GM11168 (cell line): ENCODE results near the gene RANGAP1.

Experiments
- in situ Hi-C: fragments of 300-500 bp; cut with MboI; formaldehyde crosslinking; loops from one replicate; pipeline ENCODE4 v1.12.0; 2022; ENCODE audit warnings: low sequenced_read_pairs; ENCODE audit not compliant: unreplicated experiment

The RANGAP1 gene, protein sequence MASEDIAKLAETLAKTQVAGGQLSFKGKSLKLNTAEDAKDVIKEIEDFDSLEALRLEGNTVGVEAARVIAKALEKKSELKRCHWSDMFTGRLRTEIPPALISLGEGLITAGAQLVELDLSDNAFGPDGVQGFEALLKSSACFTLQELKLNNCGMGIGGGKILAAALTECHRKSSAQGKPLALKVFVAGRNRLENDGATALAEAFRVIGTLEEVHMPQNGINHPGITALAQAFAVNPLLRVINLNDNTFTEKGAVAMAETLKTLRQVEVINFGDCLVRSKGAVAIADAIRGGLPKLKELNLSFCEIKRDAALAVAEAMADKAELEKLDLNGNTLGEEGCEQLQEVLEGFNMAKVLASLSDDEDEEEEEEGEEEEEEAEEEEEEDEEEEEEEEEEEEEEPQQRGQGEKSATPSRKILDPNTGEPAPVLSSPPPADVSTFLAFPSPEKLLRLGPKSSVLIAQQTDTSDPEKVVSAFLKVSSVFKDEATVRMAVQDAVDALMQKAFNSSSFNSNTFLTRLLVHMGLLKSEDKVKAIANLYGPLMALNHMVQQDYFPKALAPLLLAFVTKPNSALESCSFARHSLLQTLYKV

DNA sequence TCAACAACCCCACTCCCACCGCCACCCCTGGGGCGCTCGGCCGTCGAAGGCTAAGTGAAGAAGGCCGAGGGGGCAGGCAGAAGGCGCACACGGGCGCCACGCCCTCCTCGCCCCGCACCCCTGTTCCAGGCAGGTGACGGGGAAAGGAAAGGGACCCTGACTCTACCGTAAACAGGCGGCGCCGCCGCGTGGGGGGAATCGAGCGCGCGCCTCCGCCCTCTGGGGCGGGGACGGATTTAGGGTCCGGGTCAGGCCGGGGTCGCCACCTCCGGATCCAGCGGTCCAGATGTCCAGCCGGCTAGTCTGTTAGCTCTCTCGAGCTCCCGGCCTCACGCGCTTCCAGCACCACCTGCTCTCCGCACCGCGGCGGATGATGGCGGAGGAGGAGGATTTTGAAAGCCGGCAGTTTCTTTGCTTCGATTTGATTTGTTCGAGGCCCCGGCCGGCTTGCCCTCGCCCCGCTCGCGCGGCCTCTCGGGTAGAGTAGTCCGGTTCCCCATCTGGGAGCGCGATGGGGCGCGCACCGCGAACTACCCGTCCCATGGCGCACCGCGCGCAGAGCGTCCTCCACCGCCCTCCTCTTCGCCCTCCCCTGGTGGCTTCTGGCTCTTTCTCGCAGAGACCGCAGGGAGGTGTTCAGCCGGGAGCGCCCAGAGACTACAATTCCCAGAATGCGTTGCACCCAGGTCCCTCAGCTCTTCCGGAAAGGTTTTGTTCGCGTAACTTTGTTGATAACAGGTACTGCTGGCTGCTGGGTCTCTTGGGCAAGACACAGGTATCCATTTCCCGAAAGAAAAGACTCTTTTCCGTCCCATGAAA, at the start of gene RANGAP1:
Gene RANGAP1 (minus strand): TSS at position 368 of the 819 bp plus-strand sequence. CDS start 5,143 bp downstream, outside the sequence.
- in situ Hi-C loops, result no loop called here

DNA sequence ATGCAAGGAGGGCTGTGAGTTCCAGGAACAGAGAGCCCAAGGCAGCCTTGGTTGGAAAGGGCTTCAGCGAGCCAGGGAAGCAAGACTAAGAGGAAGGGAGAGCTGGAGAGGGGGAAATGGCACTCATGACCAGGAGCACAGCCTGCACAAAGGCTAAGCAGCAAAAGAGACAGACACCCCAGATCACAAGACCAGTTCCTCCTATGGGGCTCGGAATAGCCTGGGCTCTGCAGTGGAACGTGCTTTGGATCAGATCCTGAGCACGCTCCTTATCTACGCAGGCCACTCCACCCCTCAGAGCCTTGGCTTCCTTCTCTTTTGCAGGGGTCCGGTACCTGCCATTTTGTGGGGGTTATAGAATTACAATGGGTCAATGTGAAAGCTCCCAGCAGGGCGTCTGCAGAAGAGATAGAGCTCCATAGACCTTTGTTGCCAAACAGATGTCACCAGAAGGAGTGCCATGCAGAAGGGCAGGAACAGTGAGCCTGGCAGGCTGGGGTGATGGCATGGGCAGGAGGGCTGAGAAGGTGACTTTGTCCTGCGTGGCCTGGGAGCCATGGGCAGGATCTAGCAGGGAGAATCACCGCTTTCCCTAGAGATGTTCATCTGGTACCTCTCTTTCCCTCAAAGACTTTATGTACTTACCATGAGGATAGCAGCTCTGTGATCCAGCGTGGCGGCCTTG, 49.1 kb upstream of the RANGAP1 start:
- in situ Hi-C loops, result no loop called here

DNA sequence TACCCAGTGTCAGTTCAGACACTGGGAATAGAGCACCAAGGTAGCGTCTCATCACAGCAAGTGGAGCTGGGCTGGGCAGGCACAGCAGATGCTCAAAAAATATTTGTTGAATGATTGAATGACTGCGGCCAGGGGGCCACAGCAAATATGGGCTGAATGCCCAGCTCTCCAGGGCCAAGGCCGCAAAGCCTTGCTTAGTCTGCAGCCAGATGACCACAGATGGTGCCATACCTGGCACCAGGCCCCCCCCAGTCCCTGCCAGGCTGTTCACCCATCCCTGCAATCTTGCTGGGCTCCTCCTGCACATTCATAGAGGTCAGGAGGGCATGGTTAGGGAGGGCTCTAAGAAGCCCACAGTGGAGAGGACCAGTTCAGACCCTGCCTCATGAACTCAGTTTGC, 48.2 kb upstream of the RANGAP1 start:
- in situ Hi-C loops, result no loop called here

DNA sequence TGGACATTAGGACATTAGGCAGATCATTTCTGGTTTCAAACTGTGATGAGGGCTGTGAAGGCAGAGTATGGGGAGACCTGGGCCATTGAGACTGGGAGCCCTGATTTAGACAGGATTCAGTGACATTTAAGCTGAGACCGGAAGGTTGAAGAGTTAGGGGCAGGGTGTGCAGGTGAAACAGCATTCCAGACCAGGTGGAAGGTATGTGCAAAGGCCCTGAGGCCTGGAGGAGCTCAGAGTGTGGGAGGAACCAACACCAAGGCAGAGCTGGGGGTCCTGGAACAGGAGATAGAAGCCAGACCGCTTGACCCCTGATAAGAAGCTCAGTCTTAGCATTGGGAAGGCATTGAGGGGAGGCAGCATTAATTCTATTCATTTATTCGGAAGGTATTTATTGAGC, 47.8 kb upstream of the RANGAP1 start:
- in situ Hi-C loops, result no loop called here

DNA sequence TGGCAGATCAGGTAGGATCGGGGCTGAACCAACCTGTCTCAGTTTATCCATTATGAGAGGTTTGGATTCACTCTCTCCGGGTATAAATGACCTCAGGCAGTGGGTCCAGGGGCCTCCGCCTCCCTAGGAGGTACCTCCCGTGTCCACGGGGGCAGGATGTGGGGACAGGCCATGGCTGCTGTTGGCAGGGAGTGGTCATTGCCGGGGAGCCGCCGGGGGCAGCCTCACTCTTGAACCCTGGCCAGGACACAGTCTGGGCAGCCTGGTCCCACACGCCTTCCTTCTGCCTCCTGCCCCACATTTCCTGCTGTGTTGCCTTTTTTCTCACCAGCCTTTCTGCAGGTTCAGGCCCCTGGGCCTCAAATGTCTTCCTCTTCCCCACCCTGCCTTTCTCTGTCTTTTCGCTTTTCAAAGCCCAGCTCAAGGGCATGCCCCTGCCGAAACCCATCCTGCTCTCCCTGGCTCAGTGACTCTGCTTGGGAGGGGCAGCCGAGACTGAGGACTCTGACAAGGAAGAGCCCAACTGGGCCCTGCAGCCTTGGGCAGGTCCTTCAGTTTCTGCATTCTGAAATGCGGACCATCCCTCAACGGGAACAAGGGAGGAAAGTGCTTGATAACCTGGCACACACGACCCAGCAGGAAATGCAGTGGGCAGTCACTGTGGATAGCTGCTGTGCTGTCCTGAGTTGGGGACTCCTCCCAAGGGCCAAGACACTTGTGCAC, 46.4 kb upstream of the RANGAP1 start:
- in situ Hi-C loops, result no loop called here

DNA sequence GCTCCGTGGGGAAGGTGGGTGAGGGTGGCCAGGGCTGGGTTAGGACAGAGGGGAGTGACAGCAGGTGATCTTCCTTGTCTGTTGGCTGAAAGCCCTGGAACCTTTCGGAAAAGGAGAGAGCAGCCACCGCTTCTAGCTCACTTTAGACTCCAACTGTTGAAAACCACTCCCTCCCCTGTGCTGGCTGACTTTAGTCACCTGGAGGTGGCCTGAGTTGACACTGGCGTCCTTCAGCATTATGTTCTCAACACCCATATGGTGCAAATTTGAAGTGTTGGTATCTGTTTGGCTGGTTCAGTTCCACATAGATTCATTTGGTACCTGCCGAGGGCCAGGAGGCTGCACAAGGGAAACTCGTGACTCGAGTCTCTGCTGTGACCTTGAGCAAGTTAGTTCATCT, 44.2 kb upstream of the RANGAP1 start:
- in situ Hi-C loops, result no loop called here

DNA sequence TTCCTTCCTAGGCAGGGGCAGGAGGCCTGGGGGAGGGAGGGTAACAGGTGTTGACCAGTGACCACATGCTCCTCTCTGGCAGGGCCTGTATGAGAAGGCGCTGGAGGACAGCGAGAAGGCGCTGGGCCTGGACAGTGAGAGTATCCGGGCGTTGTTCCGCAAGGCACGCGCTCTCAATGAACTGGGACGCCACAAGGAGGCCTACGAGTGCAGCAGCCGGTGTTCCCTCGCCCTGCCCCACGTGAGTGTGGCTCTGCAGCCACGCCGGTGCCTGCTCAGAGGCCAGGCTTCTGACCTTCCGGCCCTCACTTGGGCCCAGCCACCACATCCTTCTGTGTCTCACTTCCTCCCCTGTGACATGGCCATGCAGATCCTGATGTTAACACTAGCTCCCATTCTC, 41.1 kb upstream of the RANGAP1 start:
- in situ Hi-C loops, result no loop called here

DNA sequence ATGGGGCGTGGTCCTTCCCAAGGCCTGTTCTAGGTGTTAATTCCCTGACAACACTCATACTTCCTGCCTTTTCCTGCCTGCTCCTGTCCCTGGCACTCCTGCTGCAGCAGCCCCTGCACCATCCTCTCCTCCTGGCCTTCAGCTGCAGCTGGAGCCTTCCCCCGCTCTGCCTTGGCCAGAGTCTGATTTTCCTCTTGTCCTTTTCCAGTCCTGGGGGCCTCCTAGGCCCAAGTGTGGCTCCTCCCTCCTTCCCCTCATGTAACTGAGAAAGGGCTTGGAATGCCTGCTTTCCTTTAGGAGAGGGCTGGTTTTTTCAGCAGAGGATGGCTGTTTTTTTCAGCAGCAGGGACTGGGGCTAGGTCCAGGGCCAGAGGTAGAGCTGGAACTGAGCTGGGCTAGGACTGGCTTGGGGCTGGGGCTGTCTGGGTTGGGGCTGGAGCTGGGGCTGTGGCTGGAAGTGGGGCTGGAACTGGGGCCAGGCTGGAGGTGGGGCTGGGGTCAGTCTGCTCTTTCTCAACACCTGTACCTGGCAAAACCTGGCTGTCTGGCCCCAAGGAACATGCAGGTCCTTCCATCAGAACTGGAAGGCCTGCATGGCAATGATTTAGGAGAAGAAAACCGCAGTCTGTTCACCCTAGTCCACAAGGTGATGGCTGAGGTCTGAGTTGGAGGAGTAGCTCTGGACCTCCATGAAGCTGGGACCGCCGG, 39.0 kb upstream of the RANGAP1 start:
- in situ Hi-C loops, result no loop called here

DNA sequence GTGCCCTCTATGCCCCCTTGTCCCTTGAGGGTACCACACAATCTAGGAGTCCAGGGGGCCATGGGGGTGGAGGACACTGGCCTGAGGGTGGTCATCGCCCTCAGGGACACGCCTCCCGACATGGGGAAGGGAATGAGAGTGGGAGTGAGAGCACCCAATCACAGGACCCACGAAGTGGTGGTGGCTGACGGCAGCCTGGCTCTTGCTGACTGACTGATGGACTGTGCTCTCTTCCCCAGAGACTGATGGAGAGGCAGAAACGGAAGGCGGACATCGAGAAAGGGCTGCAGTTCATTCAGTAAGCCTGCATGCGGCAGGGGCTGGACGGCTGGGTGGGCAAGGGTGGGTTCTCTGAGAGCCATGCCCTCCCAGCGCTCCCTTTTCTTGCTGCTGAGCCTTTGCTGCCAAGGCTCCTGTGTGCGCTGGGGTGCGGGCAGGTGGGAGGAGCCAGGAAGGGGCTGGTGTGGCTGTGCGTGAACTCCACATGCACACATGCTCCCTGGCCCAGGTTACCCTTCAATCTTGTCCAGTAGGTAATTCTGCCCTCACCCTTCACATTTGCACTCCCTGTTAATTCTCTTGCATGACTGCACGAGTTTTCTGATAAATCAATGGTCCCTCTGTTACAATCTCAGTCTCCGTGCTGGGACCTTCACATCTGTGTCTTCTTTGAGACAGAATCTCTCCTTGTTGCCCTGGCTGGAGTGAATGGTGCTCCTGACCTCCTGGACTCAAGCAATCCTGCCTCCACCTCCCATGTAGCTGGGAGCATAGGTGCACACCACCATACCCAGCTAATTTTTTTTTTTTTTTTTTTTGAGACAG, 34.6 kb upstream of the RANGAP1 start:
- in situ Hi-C loops, result no loop called here

DNA sequence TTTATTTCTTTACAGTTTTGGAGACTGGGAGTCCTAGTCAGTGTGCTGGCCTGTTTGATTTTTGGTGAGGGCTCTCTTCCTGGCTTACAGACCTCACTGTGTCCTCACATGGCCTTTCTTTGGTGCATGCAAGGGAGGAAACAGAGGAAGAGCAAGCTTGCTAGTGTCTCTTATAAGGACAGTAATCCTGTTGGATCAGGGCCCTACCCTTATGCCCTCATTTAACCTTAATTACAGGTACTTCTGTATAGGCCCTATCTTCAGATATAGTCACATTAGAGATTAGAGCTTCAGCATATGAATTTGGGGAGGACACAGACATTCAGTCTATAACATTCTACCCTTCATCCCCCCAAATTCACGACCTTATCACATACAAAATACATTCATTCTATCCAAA, 29.6 kb upstream of the RANGAP1 start:
- in situ Hi-C loops, result no loop called here

DNA sequence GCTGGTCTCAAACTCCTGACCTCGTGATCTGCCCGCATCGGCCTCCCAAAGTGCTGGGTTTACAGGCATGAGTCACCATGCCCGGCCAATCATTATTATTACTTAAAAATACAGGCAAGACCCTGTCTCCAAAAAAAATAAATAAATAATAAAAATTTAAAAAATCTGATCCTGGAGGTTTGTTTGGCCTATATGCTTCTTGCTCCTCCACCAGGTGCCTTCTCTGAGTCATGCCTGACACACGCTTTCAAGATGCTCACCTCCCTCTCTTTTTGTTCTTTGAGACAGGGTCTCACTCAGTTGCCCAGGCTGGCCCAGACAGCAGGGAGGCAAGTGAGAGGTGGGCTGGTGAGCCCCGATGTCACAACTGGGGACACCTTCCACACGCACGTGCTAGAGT, 28.8 kb upstream of the RANGAP1 start:
- in situ Hi-C loops, result no loop called here

DNA sequence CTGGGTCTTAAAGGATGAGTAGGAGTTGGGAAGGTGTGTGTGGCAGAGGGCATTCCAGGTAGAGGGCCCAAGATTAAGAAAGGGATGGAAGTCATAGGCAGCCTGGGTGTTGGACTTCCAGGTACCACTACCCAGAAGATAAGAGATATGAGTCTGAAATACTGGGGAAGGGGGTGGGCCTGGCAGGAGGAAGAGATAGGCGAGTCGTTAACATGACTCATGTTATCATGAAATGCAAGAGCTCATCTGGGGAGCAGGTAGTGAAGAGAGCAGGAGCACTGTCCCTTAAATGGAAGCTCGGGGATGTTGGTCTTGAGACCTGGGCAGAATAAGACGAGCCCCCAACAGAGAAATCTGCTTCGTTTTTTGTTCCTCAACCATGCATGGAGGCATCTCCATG, 25.5 kb upstream of the RANGAP1 start:
- in situ Hi-C loops, result no loop called here

DNA sequence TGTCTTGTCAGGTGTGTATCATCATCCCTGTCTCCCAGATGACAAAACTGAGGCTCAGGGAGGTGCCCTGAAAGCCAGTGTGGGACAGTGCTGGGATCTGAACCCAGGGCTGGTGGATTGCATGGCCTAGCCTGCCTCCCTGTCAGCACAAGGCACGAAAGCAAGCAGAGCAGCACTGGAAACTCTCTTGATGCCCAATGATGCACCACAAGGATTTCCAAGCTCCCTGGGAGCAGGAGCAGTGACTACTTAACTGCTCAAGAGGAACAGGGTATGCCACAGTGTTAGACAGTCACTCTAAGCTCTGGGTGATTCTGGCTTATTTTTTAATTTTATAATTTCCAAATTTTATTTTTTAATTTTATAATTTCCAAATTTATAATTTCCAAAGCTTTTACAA, 24.3 kb upstream of the RANGAP1 start:
- in situ Hi-C loops, result no loop called here

DNA sequence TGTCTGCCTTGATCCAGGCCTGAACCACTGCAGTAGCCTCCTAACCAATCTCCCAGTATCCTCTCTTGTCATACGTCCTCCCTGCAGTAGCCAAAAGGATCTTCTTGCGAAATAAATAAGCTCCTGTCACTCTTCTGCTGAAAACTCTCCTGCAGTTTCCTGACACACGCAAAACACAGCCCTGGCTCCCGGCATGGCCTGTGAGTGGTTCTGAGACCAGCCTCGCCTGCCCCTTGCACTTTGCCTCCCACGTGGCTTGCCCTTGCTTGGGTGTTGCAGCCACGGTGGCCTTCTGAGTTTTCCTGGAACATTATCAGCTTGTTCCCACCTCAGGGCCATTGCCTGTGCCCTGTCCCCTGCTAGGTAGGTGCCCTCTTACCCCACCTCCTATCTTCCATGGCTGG, 22.6 kb upstream of the RANGAP1 start:
- in situ Hi-C loops, result no loop called here

DNA sequence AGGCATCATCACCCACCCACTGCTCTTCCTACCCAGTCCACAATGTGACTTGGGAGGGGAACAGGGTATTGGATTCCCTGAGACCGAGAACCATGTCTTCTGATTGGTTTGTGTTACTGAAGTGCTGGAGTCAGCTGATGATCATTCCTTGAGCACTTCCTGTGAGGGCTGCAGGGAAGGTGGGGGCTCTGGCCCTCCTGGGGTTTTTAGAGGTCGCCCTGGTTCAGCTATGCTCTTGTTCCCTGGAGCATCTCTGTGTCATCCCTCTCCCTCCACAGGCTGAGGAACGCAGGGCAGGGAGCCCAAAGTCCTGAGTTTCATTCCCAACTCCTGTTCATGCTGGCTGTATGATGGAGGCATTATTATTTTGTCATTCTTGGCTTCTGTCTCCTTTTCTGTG, 22.1 kb upstream of the RANGAP1 start:
- in situ Hi-C loops, result no loop called here

DNA sequence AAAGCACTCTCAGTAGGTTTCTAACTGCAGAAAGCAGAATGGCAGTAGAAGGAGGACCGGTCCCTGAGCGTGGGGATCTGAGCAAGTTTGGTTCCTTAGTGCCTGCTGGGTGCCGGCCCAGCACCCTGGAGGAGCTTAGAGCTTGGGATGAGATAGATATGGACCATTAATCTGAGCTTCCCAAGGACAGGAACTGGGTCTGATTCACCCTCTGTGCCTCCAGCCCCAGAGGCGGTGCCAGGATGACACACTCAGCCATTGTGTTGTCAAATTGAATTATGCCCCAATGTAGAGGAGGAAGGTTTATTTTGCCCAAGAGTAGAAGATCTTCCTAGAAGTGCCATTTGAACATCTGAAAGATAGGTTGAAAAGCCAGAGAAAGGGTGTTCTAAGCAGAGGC, 19.7 kb upstream of the RANGAP1 start:
- in situ Hi-C loops, result no loop called here

DNA sequence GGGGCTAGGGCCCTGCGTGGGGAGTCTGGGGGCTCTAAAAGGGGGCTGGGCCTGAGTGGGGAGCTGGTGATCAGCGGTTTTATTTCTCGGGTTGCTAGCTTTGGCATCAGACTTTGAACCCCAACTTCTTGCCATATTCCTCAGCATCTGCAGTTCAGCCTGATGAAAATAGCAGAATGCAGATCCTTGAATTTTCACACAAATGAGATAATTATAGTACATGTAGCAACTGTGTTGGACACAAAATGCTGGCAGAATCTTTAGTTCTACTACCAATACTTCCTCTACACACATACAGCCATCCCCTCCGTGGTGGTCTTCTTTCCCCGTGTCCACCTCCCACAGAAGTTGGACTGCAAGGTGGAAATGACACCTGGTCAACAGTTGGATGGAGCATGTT, 16.8 kb upstream of the RANGAP1 start:
- in situ Hi-C loops, result no loop called here

DNA sequence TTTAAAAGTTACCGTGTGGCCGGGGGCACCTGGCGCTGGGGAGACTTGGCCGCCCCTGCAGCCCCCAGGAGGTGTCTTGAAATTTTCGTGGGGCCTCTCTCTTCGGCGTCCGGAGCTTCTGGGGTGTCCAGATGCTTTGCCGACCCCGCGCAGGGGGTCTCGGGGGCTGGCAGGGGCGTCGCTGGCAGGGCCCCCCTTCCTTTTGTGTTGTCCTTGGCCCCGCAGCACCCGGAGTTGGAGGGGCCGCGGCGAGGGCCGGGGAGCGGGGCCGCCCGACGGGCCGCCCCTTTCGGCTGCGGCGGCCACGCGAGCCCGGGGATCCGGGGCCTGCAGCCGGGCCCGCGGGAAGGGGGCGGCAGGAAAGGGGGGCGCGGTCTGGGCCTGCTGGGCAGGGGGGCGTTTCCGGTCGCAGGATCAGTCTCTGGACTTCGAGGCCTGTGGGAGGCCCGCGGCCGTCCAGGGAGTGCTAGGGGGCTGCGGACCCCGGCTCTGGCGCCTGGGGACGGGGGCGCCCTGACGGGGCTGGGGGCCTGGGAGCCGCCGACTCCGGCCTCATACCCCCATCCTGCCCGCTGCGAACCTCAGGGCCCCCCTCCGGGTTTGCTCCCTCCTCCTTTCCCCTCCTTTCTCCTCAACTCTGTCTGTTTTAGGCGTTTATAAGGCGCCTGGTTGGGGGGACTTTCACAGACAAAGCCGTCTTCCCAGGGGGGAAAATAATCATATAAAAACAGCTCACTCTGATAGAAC, 16.2 kb upstream of the RANGAP1 start:
- in situ Hi-C loops, result no loop called here
